OCI-LY1 (cell line): ENCODE measurements around the gene CDK5RAP2.
"Not testable (repeated sequence)": the region's sequence is repeated elsewhere in the genome, so short reads cannot be mapped to it uniquely, and the experiment has no call there.

Experiments
- CTCF ChIP-seq: fragments of 200-600 bp; sonication (generic), shearing (Covaris generic); IDR thresholded peaks from 2 replicates; pipeline ENCODE4 v1.5.1; 2017; ENCODE audit warnings: mild to moderate bottlenecking, antibody characterized with exemption, low read length, moderate library complexity, mixed read lengths
- EZH2 ChIP-seq: fragments of 200-600 bp; sonication (generic), shearing (Covaris generic); IDR thresholded peaks from 2 replicates; pipeline ENCODE4 v1.8.0; 2017; ENCODE audit warnings: borderline replicate concordance, mixed run types, mild to moderate bottlenecking, antibody characterized with exemption, low read length, moderate library complexity, mixed read lengths

- not testable (repeated sequence) for TF ChIP-seq CTCF, EZH2
Observed at GRCh38 chr9:120552210-120552704, 27.7 kb downstream of the CDK5RAP2 start.
